ENCODE results near the gene NRP2.

Gene NRP2

DNA sequence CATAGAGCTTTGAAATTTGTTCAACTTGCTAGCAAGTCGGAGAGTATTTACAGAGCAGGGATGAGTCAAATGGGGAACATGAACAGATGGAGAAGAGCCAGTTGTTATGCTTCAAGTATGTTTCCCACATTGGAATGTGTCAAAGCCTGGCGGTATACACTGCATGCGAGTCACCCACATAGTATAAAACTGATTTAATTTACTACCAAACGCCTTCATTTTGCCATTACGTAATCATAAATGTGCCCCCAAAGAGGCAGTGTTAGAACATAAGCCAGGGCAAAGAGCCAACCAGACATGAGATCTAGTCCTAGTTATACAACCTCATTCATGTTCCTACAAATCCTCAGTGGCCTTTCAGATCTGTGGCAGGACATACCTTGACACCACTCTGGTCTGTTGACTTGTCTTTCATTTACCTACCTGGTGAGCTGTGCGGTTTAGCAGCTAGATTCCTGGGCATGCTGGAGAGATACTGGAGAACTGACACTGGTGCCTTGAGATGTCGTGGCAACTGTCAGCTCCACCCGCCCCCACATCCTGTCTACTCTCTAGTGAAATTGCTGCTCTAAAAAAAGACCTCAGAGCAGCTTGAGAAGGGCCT lies 21.7 kb upstream of the NRP2 start:
- Histone ChIP-seq H3K9me2 (replicated peaks; ENCODE audit: low read depth, low read length) (no peaks in the 10 kb centered on the region), H3K4me2 (ENCODE audit: low read depth, low read length, poor library complexity, severe bottlenecking) (peak overlapping the region; percentile 69), H3F3A (ENCODE audit: low read depth) (no peaks in the 10 kb centered on the region), H3K79me2 (ENCODE audit: insufficient read depth, low read length) (no peaks in the 10 kb centered on the region), H3K4me3 (ENCODE audit: low read length, poor library complexity, severe bottlenecking) (peak overlapping the region; percentile 50), H3K27me3 (ENCODE audit: insufficient read depth, low read length, poor library complexity, severe bottlenecking) (no peaks in the 10 kb centered on the region), H3K9me3 (ENCODE audit: insufficient read depth, low read depth, low read length) (no peaks in the 10 kb centered on the region), H4K20me1 (ENCODE audit: insufficient read depth, low read length, poor library complexity, severe bottlenecking) (no peaks in the 10 kb centered on the region), H2AFZ (ENCODE audit: low read length) (0 out of 2 replicates have a peak overlapping the region, but pooled peaks have one; percentile 3), H3K36me3 (ENCODE audit: insufficient read depth, low read length) (no peaks in the 10 kb centered on the region), H3K4me1 (ENCODE audit: insufficient read depth, low read length, poor library complexity, severe bottlenecking) (peaks cover 38% of the 10 kb centered on the region), H3K9ac (ENCODE audit: low read depth, low read length, poor library complexity, severe bottlenecking) (peak overlapping the region; percentile 26)
- no peak for TF ChIP-seq EZH2phosphoT487 (IDR thresholded peaks at IDR 0.05; ENCODE audit: borderline replicate concordance)
- TF ChIP-seq, protein P1, sequence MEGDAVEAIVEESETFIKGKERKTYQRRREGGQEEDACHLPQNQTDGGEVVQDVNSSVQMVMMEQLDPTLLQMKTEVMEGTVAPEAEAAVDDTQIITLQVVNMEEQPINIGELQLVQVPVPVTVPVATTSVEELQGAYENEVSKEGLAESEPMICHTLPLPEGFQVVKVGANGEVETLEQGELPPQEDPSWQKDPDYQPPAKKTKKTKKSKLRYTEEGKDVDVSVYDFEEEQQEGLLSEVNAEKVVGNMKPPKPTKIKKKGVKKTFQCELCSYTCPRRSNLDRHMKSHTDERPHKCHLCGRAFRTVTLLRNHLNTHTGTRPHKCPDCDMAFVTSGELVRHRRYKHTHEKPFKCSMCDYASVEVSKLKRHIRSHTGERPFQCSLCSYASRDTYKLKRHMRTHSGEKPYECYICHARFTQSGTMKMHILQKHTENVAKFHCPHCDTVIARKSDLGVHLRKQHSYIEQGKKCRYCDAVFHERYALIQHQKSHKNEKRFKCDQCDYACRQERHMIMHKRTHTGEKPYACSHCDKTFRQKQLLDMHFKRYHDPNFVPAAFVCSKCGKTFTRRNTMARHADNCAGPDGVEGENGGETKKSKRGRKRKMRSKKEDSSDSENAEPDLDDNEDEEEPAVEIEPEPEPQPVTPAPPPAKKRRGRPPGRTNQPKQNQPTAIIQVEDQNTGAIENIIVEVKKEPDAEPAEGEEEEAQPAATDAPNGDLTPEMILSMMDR (conservative IDR thresholded peaks at IDR 0.05; ENCODE audit: low read length), result no peak

DNA sequence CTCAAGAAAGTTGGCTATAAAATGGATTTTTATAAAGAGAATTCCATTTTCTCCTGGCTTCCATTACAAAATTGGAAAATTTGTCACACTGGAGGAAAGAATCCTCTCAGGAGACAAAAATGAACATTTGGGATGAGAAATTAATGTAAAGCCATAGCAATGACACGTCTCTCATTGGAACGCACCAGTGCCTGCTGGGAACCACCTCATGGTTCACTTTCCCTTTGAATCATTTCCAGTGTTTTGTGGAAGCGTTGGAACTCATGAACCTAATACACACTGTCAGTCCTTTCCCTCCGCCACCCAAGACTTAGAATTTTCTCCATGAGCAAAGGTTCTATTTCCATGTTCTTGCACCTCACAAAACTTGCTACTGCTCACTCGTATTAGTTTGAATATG lies 21.0 kb upstream of the NRP2 start:
- Histone ChIP-seq H3K9ac (ENCODE audit: low read depth, low read length, poor library complexity, severe bottlenecking) (peak overlapping the region; percentile 26), H3K79me2 (ENCODE audit: insufficient read depth, low read length) (no peaks in the 10 kb centered on the region), H3F3A (ENCODE audit: low read depth) (no peaks in the 10 kb centered on the region), H3K9me3 (ENCODE audit: insufficient read depth, low read depth, low read length) (no peaks in the 10 kb centered on the region), H4K20me1 (ENCODE audit: insufficient read depth, low read length, poor library complexity, severe bottlenecking) (no peaks in the 10 kb centered on the region), H3K9me2 (replicated peaks; ENCODE audit: low read depth, low read length) (no peaks in the 10 kb centered on the region), H3K4me3 (ENCODE audit: low read length, poor library complexity, severe bottlenecking) (peak overlapping the region; percentile 50), H3K4me2 (ENCODE audit: low read depth, low read length, poor library complexity, severe bottlenecking) (peak overlapping the region; percentile 69), H3K4me1 (ENCODE audit: insufficient read depth, low read length, poor library complexity, severe bottlenecking) (peaks cover 38% of the 10 kb centered on the region), H3K27me3 (ENCODE audit: insufficient read depth, low read length, poor library complexity, severe bottlenecking) (no peaks in the 10 kb centered on the region), H2AFZ (ENCODE audit: low read length) (no peak overlapping the region), H3K36me3 (ENCODE audit: insufficient read depth, low read length) (no peaks in the 10 kb centered on the region)
- TF ChIP-seq, protein P1 (conservative IDR thresholded peaks at IDR 0.05; ENCODE audit: low read length), result no peak
- TF ChIP-seq EZH2phosphoT487 (IDR thresholded peaks at IDR 0.05; ENCODE audit: borderline replicate concordance), result no peak

DNA sequence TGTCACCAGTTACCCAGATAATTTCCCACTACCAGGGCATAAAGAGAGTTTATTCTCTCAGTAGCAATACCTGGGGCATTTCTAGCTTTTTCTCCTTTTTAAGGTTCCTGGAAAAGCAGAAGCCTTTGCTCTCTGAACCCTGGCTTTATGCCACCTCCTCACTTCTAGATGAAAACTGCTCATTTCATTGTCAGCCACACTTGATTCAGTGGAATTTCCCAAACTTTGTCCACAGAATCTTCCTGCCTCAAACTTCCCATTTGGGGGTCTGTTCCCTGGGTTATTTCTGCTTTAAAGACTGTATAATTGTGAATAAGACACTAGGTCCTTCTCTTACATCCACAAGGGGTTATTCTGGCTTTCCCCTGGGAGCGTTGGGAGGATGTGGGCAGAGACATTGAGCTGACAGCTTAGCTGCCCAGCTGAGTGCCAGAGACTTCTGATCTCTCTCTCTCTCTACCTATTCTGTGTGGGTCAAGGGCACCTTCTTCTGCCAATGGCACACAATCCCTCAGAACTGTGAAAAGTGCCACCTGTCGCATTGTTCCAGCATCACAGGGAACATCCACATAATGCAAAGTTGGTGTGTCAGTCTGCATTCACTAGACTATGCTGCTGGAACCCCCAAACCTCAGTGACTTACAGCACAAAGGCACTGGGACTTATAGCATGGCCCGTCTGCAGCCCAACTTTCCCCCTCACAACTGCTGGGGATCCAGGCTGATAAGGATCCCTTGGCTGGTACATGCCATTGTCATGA lies 19.9 kb upstream of the NRP2 start:
- peak overlapping the region; percentile 13 for H3K4me3 ChIP-seq (ENCODE audit: low read length, poor library complexity, severe bottlenecking)
- H3K4me1 ChIP-seq (ENCODE audit: insufficient read depth, low read length, poor library complexity, severe bottlenecking), result peaks cover 38% of the 10 kb centered on the region
- H3K36me3 ChIP-seq (ENCODE audit: insufficient read depth, low read length), result no peaks in the 10 kb centered on the region
- no peaks in the 10 kb centered on the region for H4K20me1 ChIP-seq (ENCODE audit: insufficient read depth, low read length, poor library complexity, severe bottlenecking)
- H2AFZ ChIP-seq (ENCODE audit: low read length), result no peak overlapping the region
- H3K9me2 ChIP-seq (replicated peaks; ENCODE audit: low read depth, low read length), result no peaks in the 10 kb centered on the region
- H3F3A ChIP-seq (ENCODE audit: low read depth), result no peaks in the 10 kb centered on the region
- H3K9me3 ChIP-seq (ENCODE audit: insufficient read depth, low read depth, low read length), result no peaks in the 10 kb centered on the region
- no peaks in the 10 kb centered on the region for H3K79me2 ChIP-seq (ENCODE audit: insufficient read depth, low read length)
- peak overlapping the region; percentile 26 for H3K9ac ChIP-seq (ENCODE audit: low read depth, low read length, poor library complexity, severe bottlenecking)
- no peaks in the 10 kb centered on the region for H3K27me3 ChIP-seq (ENCODE audit: insufficient read depth, low read length, poor library complexity, severe bottlenecking)
- peak overlapping the region; percentile 41 for H3K4me2 ChIP-seq (ENCODE audit: low read depth, low read length, poor library complexity, severe bottlenecking)
- TF ChIP-seq EZH2phosphoT487 (IDR thresholded peaks at IDR 0.05; ENCODE audit: borderline replicate concordance), result no peak
- TF ChIP-seq, protein P1 (conservative IDR thresholded peaks at IDR 0.05; ENCODE audit: low read length), result no peak
